Lower lobe of right lung (tissue), 2 donors: ENCODE measurements around the gene SPINT3. TPM values are rescaled to one million over a fixed set of nuclear protein-coding genes. Genes with fewer than 3 reads are reported as not detected.

ENCODE experiments used
- ATAC-seq, 2 donors: fragments of 200-7000 bp; cut with Tn5 transposase; one replicate each; pipeline ENCODE4 v1.9.1; 2020 to 2022; ENCODE audit warnings: mild to moderate bottlenecking in 2 of 2, moderate library complexity in 2 of 2
- DNase-seq: peaks from one replicate; pipeline ENCODE4 v3.0.0-alpha.2; 2020
- H3K27ac ChIP-seq: fragments of 200-600 bp; one replicate; pipeline ENCODE4 v1.8.0; 2022
- H3K27me3 ChIP-seq: fragments of 200-600 bp; one replicate; pipeline ENCODE4 v1.8.0; 2022; ENCODE audit warnings: low read depth
- H3K36me3 ChIP-seq: fragments of 200-600 bp; one replicate; pipeline ENCODE4 v1.8.0; 2022; ENCODE audit warnings: mild to moderate bottlenecking
- H3K4me1 ChIP-seq: fragments of 200-600 bp; one replicate; pipeline ENCODE4 v1.8.0; 2022
- H3K4me3 ChIP-seq: fragments of 200-600 bp; one replicate; pipeline ENCODE4 v1.8.0; 2022; ENCODE audit warnings: mild to moderate bottlenecking
- H3K9me3 ChIP-seq: fragments of 200-600 bp; one replicate; pipeline ENCODE4 v1.8.0; 2022
- intact Hi-C: fragments of 100-400 bp; cut with DNase I; formaldehyde crosslinking; loops from one replicate; pipeline ENCODE4 v1.11.0; 2022
- long read RNA-seq: library from polyadenylated mRNA; unstranded; transcript quantifications from one replicate; pipeline ENCODE4 v2.0.0, GENCODE V29; 2021
- total RNA-seq: library from RNA; stranded (reverse); fragmentation: NEBNext Ultra II Directional; extraction: Animal tissue kit (Norgen Biotek cat#: 25700); gene quantifications from one replicate; pipeline ENCODE4 v1.2.1, GENCODE V29; 2021
- TF ChIP-seq, protein P1 (sequence below): fragments of 200-600 bp; IDR thresholded peaks from one replicate; pipeline ENCODE4 v1.8.0; 2022; ENCODE audit warnings: antibody characterized with exemption, mild to moderate bottlenecking
- donor health status: DM: no; HTN: yes; CAD: no; lungs with severe emphysema.

Gene SPINT3, protein sequence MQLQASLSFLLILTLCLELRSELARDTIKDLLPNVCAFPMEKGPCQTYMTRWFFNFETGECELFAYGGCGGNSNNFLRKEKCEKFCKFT
- not detected for total RNA-seq
- long read RNA-seq = 0 reads

DNA sequence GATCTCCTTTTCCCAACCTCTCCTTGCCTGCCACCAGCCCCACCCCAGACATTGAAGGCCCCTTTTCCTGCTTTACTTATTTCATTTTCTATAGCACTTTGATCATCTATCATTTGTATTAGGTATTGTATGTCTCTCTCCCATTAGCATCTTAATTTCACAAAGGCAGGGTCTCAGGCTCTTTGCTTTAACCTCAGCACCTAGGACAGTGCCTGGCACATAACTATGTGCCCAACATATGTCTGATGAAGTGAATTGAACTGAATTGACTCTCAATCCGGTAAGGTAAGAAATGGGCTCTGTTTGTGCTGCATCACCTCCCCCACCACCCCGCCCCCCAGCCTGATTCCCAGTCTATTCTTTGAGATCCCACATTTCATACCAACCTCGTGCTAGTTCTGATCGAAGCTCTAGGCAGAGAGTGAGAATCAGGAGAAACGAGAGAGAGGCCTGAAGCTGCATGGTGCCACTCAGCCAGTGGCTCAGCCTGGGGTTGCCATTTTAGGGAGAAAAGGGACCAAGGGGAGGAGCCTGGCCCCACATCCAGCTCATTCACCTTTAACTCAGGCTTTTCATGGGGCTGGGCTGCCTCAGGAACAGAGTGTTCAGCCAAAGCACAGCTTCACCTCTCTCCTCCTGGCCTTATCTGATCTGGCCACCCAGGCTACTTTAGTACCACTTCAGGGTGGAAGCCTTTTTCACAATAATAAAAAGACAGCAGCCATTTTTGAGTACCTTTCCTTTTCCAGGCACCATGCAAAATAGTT lies at the start of gene SPINT3:
SPINT3 (minus strand) TSS at position 476 of the 767 bp plus-strand sequence; CDS start at position 462, 14 bp downstream.
- intact Hi-C loops = no loop called here
- H3K36me3 ChIP-seq = no peaks in the 10 kb centered on the region
- DNase-seq (peak; percentile 42), ATAC-seq (peak; percentile 59 to 65)
- no peaks in the 10 kb centered on the region for H3K4me1 ChIP-seq
- no peaks in the 10 kb centered on the region for H3K9me3 ChIP-seq
- TF ChIP-seq, protein P1, sequence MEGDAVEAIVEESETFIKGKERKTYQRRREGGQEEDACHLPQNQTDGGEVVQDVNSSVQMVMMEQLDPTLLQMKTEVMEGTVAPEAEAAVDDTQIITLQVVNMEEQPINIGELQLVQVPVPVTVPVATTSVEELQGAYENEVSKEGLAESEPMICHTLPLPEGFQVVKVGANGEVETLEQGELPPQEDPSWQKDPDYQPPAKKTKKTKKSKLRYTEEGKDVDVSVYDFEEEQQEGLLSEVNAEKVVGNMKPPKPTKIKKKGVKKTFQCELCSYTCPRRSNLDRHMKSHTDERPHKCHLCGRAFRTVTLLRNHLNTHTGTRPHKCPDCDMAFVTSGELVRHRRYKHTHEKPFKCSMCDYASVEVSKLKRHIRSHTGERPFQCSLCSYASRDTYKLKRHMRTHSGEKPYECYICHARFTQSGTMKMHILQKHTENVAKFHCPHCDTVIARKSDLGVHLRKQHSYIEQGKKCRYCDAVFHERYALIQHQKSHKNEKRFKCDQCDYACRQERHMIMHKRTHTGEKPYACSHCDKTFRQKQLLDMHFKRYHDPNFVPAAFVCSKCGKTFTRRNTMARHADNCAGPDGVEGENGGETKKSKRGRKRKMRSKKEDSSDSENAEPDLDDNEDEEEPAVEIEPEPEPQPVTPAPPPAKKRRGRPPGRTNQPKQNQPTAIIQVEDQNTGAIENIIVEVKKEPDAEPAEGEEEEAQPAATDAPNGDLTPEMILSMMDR = no peak
- H3K4me3 ChIP-seq = no peak within 1 kb of the TSS
- no peaks in the 10 kb centered on the region for H3K27me3 ChIP-seq
- no peak within 1 kb of the TSS for H3K27ac ChIP-seq

DNA sequence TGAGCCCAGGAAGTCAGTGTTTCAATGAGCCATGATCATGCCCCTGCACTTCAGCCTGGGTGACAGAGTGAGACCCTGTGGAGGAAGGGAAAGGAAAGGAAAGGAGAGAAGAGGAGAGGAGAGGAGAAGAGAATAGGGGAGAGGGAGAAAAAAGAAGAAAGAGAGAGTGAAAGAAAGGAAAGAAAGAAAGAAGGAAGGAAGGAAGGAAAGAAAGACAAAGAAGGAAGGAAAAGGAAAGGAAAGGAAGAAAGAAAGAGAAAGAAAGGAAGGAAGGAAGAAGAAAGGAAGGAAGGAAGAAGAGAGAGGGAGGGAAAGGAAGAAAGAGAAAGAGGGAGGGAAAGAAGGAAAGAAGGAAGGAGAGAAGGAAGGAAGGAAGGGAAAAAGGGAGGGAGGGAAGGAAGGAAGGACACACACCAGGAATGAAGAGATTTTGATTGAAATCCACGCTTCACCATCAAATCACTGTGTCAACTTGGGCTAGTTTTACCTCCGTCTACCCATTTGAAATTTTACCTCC lies 49.4 kb upstream of the SPINT3 start:
- no peak for DNase-seq
- ATAC-seq = no peak
- TF ChIP-seq, protein P1 = no peak
- no peaks in the 10 kb centered on the region for H3K9me3 ChIP-seq
- H3K4me3 ChIP-seq = no peak overlapping the region
- no peaks in the 10 kb centered on the region for H3K4me1 ChIP-seq
- no peaks in the 10 kb centered on the region for H3K27me3 ChIP-seq
- no peaks in the 10 kb centered on the region for H3K36me3 ChIP-seq
- no peak overlapping the region for H3K27ac ChIP-seq
- intact Hi-C loops = no loop called here

DNA sequence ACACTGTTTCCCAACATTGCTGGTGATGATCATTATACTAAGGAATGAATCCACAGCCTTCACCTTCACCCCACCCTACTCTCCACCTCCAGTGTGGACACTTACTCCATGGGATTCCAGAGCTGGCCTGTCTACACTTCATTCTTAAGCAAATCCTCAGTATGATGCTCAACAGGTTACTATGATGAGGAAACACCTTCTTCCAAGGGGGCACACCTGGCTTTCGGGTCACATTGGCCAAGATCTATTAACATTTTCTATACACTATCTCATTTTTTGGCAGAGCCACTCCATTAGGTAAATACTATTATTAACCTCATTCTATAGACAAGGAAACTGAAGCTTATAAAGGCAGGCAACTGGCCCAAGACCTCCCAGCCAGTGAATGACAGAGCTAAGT lies 39.8 kb upstream of the SPINT3 start:
- H3K4me3 ChIP-seq = no peak overlapping the region
- H3K27ac ChIP-seq = no peak overlapping the region
- H3K4me1 ChIP-seq = no peaks in the 10 kb centered on the region
- DNase-seq (no peak), ATAC-seq (no peak)
- no peaks in the 10 kb centered on the region for H3K27me3 ChIP-seq
- TF ChIP-seq, protein P1 = no peak
- no peaks in the 10 kb centered on the region for H3K9me3 ChIP-seq
- intact Hi-C loops = no loop called here
- no peaks in the 10 kb centered on the region for H3K36me3 ChIP-seq

DNA sequence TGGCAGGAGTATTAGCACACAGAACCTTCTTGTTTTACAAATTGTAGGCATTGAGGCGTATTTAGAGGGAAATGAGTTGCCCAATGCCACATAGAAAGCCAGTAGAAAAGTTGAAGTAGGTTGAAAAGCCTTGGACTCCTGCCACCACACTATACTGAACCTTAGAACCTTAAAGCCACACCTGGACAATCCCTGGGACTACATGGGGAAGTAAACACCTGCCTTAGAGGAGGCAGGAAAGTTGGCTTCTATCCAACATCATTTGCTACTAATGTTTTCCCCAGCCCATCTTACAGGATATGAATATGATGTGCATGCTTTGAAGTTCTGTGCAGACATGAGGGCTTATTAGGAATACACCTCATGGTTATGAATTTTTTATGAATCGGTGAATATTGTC lies 37.0 kb upstream of the SPINT3 start:
- H3K27me3 ChIP-seq = no peaks in the 10 kb centered on the region
- H3K9me3 ChIP-seq = no peaks in the 10 kb centered on the region
- intact Hi-C loops = no loop called here
- DNase-seq = no peak
- H3K4me3 ChIP-seq = no peak overlapping the region
- no peak overlapping the region for H3K27ac ChIP-seq
- no peak for ATAC-seq
- no peaks in the 10 kb centered on the region for H3K4me1 ChIP-seq
- TF ChIP-seq, protein P1 = no peak
- H3K36me3 ChIP-seq = no peaks in the 10 kb centered on the region

DNA sequence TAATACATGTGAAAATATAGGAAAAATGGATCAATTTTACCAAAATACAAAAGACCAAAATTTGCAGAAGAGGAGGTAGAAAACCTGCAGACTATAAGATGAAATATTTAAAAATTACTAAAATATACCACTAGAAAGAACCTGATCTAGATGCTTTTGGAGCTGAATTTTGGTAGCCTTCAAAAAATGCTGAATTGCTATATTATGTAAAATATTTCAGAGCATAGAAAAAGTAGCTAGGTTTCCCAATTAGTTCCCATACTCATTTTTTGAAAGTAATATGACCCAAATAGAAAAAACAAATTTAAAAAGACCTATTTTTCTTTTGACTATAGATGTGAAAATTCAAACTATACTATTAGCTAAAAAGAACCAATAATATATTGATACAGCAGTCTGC lies 35.3 kb upstream of the SPINT3 start:
- DNase-seq = no peak
- H3K36me3 ChIP-seq = no peaks in the 10 kb centered on the region
- H3K4me3 ChIP-seq = no peak overlapping the region
- H3K9me3 ChIP-seq = no peaks in the 10 kb centered on the region
- no peak for ATAC-seq
- TF ChIP-seq, protein P1 = no peak
- no peak overlapping the region for H3K27ac ChIP-seq
- intact Hi-C loops = no loop called here
- H3K27me3 ChIP-seq = no peaks in the 10 kb centered on the region
- no peaks in the 10 kb centered on the region for H3K4me1 ChIP-seq
